Lower leg skin (tissue), 4 donors: Measurements from ENCODE around the gene HS3ST6. TPM values are rescaled to one million over a fixed set of nuclear protein-coding genes. Genes with fewer than 3 reads are reported as not detected.

Experiments used
- DNase-seq, 2 donors: peaks; one replicate each; pipeline ENCODE4 v3.0.0-alpha.2; 2019; ENCODE audit warnings: low spot score in 2 of 2
- H3K4me3 ChIP-seq: fragments of 200-600 bp; sonication (generic); 2 replicates; pipeline ENCODE4 v1.5.1; 2017; ENCODE audit warnings: mild to moderate bottlenecking, low read depth; ENCODE audit not compliant: poor library complexity, severe bottlenecking
- CTCF ChIP-seq, 3 donors: fragments of 450-650 bp; IDR thresholded peaks; one replicate each; pipeline ENCODE4 v1.5.1; 2016; ENCODE audit warnings: antibody characterized with exemption in 3 of 3, mild to moderate bottlenecking in 3 of 3, moderate library complexity in 2 of 3
- POLR2A ChIP-seq, 2 donors: fragments of 450-650 bp; IDR thresholded peaks; one replicate each; pipeline ENCODE4 v1.6.1; 2016 to 2017; ENCODE audit warnings: antibody characterized with exemption in 2 of 2, mild to moderate bottlenecking in 1 of 2, moderate library complexity in 1 of 2
- WGBS, 2 donors: methylation state at CpG; one replicate each; pipeline ENCODE4 v1.1.5; 2018; 5-methylcytosine and 5-hydroxymethylcytosine counted together
- intact Hi-C: fragments of 100-400 bp; cut with DNase I; formaldehyde crosslinking; loops from one replicate; pipeline ENCODE4 v1.15.0; 2023; ENCODE audit warnings: low total_unique reads
- total RNA-seq, 4 donors: library from RNA; depleted of rRNA; stranded (reverse); fragments of >200 nt; gene quantifications; one replicate each; pipeline ENCODE4 v1.1.0, GENCODE V29; 2016

Gene HS3ST6
- total RNA-seq, 4 donors from 2014 or later: 103 to 153 (median 120) TPM

DNA sequence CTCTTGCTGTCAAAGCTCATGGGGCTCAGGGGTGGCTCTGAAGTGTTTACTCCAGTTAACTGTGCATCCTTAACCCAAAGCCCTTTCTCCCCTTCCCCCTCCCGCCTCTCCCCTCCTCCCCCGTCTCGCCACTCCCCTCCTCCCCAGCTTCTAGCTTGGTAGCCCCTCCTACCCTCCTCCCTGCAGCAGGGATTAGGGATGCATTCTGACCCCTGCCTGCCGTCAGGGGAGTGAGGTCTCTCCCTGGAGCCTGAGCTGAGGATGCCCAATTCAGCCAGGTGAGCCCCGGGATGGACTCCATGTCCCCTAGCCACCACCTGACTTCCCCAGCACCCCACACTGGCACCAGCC, 1.6 kb downstream of the HS3ST6 start:
- no peak for TF ChIP-seq CTCF (IDR thresholded peaks at IDR 0.05)
- TF ChIP-seq POLR2A (IDR thresholded peaks at IDR 0.05): no peak
- intact Hi-C loops: no loop called here
- peak overlapping the region; percentile 22 for H3K4me3 ChIP-seq
- WGBS, 2 donors: 25 to 26% methylated on average over 5 of the region's 5 CpGs
- DNase-seq: no peak

- TF ChIP-seq POLR2A (IDR thresholded peaks at IDR 0.05) (no peak), CTCF (IDR thresholded peaks at IDR 0.05) (no peak)
- DNase-seq: no peak
- intact Hi-C loops: no loop called here
- WGBS, 2 donors: 47 to 53% methylated on average over 14 of the region's 25 CpGs
- H3K4me3 ChIP-seq: no peak overlapping the region
Measured at GRCh38 chr16:1915732-1916639, 2.2 kb downstream of the HS3ST6 start.

GRCh38 chr16:1914988-1915387, 3.2 kb downstream of the HS3ST6 start:
- no peak for TF ChIP-seq CTCF (IDR thresholded peaks at IDR 0.05)
- no peak for TF ChIP-seq POLR2A (IDR thresholded peaks at IDR 0.05)
- intact Hi-C loops: no loop called here
- H3K4me3 ChIP-seq: no peak overlapping the region
- no peak for DNase-seq
- WGBS, 2 donors: 50 to 56% methylated on average over 8 of the region's 8 CpGs

GRCh38 chr16:1914084-1914608, 4.1 kb downstream of the HS3ST6 start:
- H3K4me3 ChIP-seq: no peak overlapping the region
- 35 to 51% methylated on average over 10 to 13 of the region's 15 CpGs for WGBS, 2 donors
- intact Hi-C loops: no loop called here

GRCh38 chr16:1913327-1914083, 4.7 kb downstream of the HS3ST6 start:
- DNase-seq: peak in 1 of 2 donors; percentile 39
- no peak overlapping the region for H3K4me3 ChIP-seq
- TF ChIP-seq POLR2A (IDR thresholded peaks at IDR 0.05) (no peak), CTCF (IDR thresholded peaks at IDR 0.05) (no peak)
- WGBS, 2 donors: 29 to 45% methylated on average over 13 to 18 of the region's 21 CpGs
- intact Hi-C loops: no loop called here

More at GRCh38 chr16:1914084-1914608, 4.1 kb downstream of the HS3ST6 start:
- TF ChIP-seq CTCF (IDR thresholded peaks at IDR 0.05) (no peak), POLR2A (IDR thresholded peaks at IDR 0.05) (no peak)
- no peak for DNase-seq
